NT2/D1 (cell line): ENCODE data around the gene ERP29.

Source experiments
- SUZ12 ChIP-seq: IDR thresholded peaks from 2 replicates; pipeline ENCODE4 v1.6.1; 2011; ENCODE audit not compliant: insufficient read length, insufficient read depth; ENCODE audit errors: extremely low read depth
- YY1 ChIP-seq: IDR thresholded peaks from 2 replicates; pipeline ENCODE4 v1.6.1; 2011; ENCODE audit not compliant: insufficient read length, insufficient read depth

GRCh38 chr12:111991946-111992345 lies 21.3 kb upstream of the ERP29 start:
- no peak for TF ChIP-seq SUZ12
- no peak for TF ChIP-seq YY1
